BE2C (cell line): Measurements from ENCODE around the gene SON.
"Not testable (repeated sequence)": the region's sequence is repeated elsewhere in the genome, so short reads cannot be mapped to it uniquely, and the experiment has no call there.

Source experiments
- DNase-seq: peaks from one replicate; pipeline ENCODE4 v3.0.0-alpha.2; 2020
- H3K27me3 ChIP-seq: fragments of 250-450 bp; sonication (Bioruptor Pico); 2 replicates; pipeline ENCODE4 v1.5.1; 2020; ENCODE audit warnings: mild to moderate bottlenecking
- H3K36me3 ChIP-seq: fragments of 250-450 bp; sonication (Bioruptor Pico); 2 replicates; pipeline ENCODE4 v1.5.1; 2020; ENCODE audit warnings: mild to moderate bottlenecking
- H3K4me1 ChIP-seq: fragments of 250-450 bp; sonication (Bioruptor Pico); 2 replicates; pipeline ENCODE4 v1.5.1; 2020
- H3K4me3 ChIP-seq: 2 replicates; pipeline ENCODE4 v1.5.1; 2011; ENCODE audit warnings: low read depth, low read length
- H3K9me3 ChIP-seq: fragments of 250-450 bp; sonication (Bioruptor Pico); 2 replicates; pipeline ENCODE4 v1.5.1; 2020
- CTCF ChIP-seq: IDR thresholded peaks from 2 replicates; pipeline ENCODE4 v1.5.1; 2012; ENCODE audit warnings: mild to moderate bottlenecking, low read depth, low read length

The SON gene

DNA sequence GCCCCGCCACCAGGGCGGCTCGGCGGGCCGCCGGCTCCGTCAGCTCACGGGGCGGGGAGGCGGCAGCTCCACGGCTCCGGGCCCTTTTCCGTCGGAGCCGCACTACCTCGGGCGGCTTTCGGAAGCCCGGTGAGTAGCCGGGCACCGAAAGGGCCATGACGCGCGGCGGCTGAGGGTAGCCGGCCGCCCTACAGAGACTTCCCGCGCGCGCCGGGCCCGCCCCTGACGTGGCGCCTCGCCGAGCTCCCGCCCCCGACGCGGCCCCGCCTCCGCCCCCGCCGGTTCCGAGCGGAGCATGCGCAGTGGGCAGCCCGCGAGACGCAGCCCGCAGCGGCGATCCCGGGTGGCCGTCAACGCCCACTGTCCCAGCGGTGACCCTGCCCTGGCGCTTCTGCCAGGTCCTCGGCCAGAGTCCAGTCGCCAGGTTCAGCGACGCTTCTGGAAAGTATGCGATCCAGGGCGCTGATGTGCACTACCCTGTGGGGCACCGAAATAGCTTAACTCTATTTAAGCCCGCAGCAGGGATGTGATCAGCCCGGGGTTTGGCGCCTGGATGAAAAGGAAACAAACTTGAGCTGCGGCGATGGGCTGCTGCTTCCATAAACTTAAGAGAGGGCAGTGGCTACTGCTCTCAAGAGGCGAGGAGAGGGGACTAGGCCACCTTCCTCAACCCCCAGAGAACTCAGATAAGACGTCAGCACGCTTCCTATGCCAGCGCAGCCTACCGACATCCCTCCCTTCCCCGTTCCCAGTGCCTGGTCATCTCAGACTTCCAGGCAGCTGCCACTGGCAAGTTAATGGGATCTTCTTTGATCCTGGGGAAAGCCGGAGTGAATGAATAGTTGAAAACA, 45.9 kb downstream of the SON start, which contains the start of gene DONSON:
DONSON (minus strand) TSS at position 200 of the 851 bp plus-strand sequence; CDS start at position 157, 43 bp downstream.
- Histone ChIP-seq H3K9me3 (no peaks in the 10 kb centered on the region), H3K4me3 (peak within 1 kb of the TSS; percentile 88), H3K4me1 (no peaks in the 10 kb centered on the region), H3K36me3 (peaks cover 6% of the 10 kb centered on the region), H3K27me3 (no peaks in the 10 kb centered on the region)
- TF ChIP-seq CTCF: no peak
- peak; percentile 94 for DNase-seq

GRCh38 chr21:33598051-33598450, 55.2 kb downstream of the SON start:
- no peaks in the 10 kb centered on the region for H3K4me1 ChIP-seq
- no peak for DNase-seq
- H3K9me3 ChIP-seq: no peaks in the 10 kb centered on the region
- TF ChIP-seq CTCF: no peak
- peaks cover 35% of the 10 kb centered on the region for H3K36me3 ChIP-seq
- no peaks in the 10 kb centered on the region for H3K27me3 ChIP-seq
- no peak overlapping the region for H3K4me3 ChIP-seq

DNA sequence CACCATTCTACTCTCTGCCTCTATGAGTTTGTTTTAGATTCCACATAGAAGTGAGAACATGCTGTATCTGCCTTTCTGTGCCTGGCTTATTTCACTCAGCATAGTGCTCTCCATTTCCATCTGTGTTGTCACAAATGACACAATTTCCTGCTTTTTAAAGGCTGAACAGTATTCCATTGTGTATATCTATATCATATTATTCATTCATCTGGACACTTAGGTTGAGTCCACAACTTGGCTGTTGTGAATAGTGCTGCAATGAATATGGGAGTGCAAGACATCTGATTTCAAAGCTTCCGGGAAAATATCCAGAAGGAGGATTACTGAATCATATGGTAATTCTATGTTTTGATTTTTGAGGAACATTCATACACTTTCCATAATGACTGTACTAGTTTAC, 65.7 kb downstream of the SON start:
- no peaks in the 10 kb centered on the region for H3K27me3 ChIP-seq
- H3K4me1 ChIP-seq: no peaks in the 10 kb centered on the region
- no peak overlapping the region for H3K4me3 ChIP-seq
- no peaks in the 10 kb centered on the region for H3K9me3 ChIP-seq
- peaks cover 6% of the 10 kb centered on the region; the same call in 1 of the 2 replicates for H3K36me3 ChIP-seq
- TF ChIP-seq CTCF: no peak
- no peak for DNase-seq

DNA sequence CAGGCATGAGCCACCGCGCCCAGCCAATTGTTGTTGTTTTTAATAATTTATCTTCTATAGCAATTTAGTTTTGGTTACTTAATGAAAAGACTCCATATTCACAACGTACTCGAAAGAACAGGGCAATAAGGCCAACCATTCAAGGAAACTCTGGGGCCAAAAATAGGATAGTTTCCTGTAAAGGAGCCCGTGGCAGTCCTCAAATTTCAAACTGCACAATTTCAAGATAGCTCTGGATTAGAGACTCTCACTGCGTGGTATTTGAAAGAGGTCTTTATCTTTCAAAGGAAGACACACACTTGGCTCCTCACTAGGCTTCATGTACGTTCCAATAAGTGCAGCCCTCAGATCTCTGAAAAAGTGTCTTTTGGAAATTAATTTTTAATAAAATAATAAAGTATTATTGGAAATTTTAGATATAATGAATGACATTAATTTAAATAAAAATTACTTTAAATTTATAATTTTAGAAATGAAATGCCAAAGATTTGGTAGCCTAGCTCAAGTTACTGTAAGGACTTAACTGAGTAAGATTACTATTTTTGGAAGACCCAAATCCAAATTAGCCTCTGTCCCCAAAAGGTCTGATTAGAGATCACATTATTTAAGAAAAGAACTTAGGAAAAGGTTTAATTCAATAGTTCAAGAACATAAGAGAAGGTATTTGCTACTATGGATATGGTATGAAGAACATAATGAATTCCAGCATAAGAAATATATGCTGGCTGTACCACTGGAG, 68.3 kb downstream of the SON start:
- no peak overlapping the region for H3K4me3 ChIP-seq
- no peaks in the 10 kb centered on the region for H3K4me1 ChIP-seq
- TF ChIP-seq CTCF: no peak
- no peaks in the 10 kb centered on the region for H3K27me3 ChIP-seq
- H3K9me3 ChIP-seq: no peaks in the 10 kb centered on the region
- no peak for DNase-seq
- peaks cover 6% of the 10 kb centered on the region; the same call in 1 of the 2 replicates for H3K36me3 ChIP-seq

GRCh38 chr21:33617565-33617964, 74.7 kb downstream of the SON start:
- H3K9me3 ChIP-seq, H3K4me3 ChIP-seq, H3K36me3 ChIP-seq, H3K4me1 ChIP-seq, DNase-seq, H3K27me3 ChIP-seq: not testable (repeated sequence)

DNA sequence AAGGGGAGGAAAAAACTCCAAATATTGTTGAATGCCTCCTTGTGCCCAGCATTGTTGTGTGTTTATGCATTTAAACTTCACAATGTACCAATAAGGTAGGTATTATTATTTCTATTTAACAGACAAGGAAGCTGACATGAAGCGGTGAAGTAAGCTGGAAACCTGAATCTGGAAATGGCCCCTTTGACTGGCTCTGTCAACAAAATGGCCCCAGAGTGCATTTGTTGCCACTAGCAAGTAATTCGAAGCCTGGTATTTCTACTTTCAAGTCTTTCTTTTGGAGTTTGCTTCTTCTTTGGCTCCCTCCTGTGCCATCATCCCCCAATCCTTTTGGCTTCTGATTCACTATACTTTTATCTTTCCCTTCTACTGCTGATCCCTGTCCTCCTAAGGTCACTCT, 75.6 kb downstream of the SON start:
- no peaks in the 10 kb centered on the region for H3K27me3 ChIP-seq
- no peak for TF ChIP-seq CTCF
- H3K9me3 ChIP-seq: no peaks in the 10 kb centered on the region
- H3K36me3 ChIP-seq: peaks cover 6% of the 10 kb centered on the region; the same call in 1 of the 2 replicates
- no peak overlapping the region for H3K4me3 ChIP-seq
- no peaks in the 10 kb centered on the region for H3K4me1 ChIP-seq
- DNase-seq: no peak
